Right cardiac atrium (tissue), 5 donors: ENCODE measurements around the gene E4F1. TPM values are rescaled to one million over a fixed set of nuclear protein-coding genes. Genes with fewer than 3 reads are reported as not detected.
"Not testable (repeated sequence)": the region's sequence is repeated elsewhere in the genome, so short reads cannot be mapped to it uniquely, and the experiment has no call there.

Experiments used
- ATAC-seq, 2 donors: fragments of 200-7000 bp; cut with Tn5 transposase; one replicate each; pipeline versions ENCODE4 v1.8.0 to v1.9.1; 2020; ENCODE audit warnings: moderate library complexity in 2 of 2, mild to moderate bottlenecking in 1 of 2
- DNase-seq, 3 donors: peaks; one replicate each; pipeline ENCODE4 v3.0.0-alpha.2; 2020
- H3K27ac ChIP-seq: one replicate; pipeline ENCODE4 v1.5.1; 2013; ENCODE audit warnings: mild to moderate bottlenecking, low read length, control low read depth, moderate library complexity
- H3K27me3 ChIP-seq: one replicate; pipeline ENCODE4 v1.6.1; 2013; ENCODE audit not compliant: control insufficient read depth, insufficient read depth
- H3K4me1 ChIP-seq: one replicate; pipeline ENCODE4 v1.6.1; 2013; ENCODE audit warnings: low read length; ENCODE audit not compliant: control insufficient read depth, insufficient read depth
- H3K4me3 ChIP-seq: one replicate; pipeline ENCODE4 v1.5.1; 2013; ENCODE audit warnings: low read length, control low read depth
- H3K9me3 ChIP-seq: one replicate; pipeline ENCODE4 v1.6.1; 2013; ENCODE audit warnings: low read length; ENCODE audit not compliant: control insufficient read depth
- whole genome bisulfite sequencing: extraction: QIAGEN DNeasy Blood & Tissue Kit; methylation state at CpG from one replicate; pipeline ENCODE4 v1.1.7; 2013; 5-methylcytosine and 5-hydroxymethylcytosine counted together
- intact Hi-C, 4 donors: fragments of 100-400 bp; cut with DNase I; formaldehyde crosslinking; loops; one replicate each; pipeline versions ENCODE4 v1.11.0 to v1.14.0; 2022 to 2023
- polyA plus RNA-seq: library from polyadenylated mRNA; stranded (reverse); fragments of 200-250 nt; gene quantifications from one replicate; pipeline ENCODE4 v1.2.3, GENCODE V29; 2013
- total RNA-seq, 4 donors: library from RNA; stranded (reverse); fragmentation: NEBNext Ultra II Directional; extraction: Animal tissue kit (Norgen Biotek cat#: 25700); gene quantifications; one replicate each; pipeline ENCODE4 v1.2.1, GENCODE V29; 2021
- donor health status: healthy with polysubstance abuse.
- donor health status: DM: no; HTN: yes; CAD: no.
- donor health status: DM: no; HTN: no; CAD: no.
- donor health status: DM: no; HTN: yes; CAD: no; lungs with severe emphysema.
- donor health status: DM: yes; HTN: yes; CAD: no.

Gene E4F1
- total and polyA plus RNA-seq, 5 donors = 11.8 to 16.1 (median 13.8) TPM

DNA sequence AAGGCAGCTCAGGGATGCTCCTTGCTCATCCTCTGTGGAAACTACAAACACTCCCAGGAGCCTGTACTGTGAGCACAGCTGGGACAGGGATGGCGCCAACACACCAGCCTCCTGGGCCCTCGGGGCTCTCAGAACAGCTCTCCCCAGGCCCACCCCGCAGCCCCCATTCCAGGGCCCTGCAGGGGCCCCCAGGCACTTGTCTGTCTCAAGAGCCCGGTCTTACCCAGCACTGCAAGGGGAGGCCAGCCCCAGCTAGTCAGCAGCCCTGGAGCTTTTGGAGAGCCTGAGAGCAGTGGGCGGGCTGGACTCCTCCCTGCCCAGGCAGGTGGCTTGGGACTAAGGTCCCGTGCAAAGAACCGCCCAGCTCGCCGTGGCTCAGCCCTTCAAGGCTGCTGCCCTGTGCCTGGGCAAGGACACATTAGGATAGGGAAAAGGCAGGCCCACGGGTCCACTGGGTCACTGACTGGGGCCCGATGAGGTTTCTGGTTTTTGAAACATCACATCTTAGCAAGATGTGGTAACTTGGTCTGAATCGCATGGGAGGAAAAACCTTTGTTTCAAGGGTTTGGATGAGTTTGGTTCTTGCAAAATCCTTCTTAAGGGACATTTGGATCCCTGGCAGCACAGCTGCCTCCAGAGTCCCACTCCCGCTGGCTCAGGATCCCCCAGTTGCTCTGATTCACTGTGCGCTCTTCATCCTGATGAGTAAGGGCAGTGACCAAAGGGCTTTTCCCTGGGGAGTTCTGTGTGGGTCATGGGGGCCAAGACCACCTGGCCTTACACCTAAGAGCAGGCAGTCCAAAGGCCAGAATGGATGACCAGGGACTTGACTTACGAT, 15.7 kb downstream of the E4F1 start:
- Histone ChIP-seq H3K27me3 (no peaks in the 10 kb centered on the region), H3K4me3 (no peak overlapping the region), H3K9me3 (no peaks in the 10 kb centered on the region), H3K4me1 (peaks cover 3% of the 10 kb centered on the region), H3K27ac (no peak overlapping the region)
- intact Hi-C loops = no loop called here
- ATAC-seq = peak in 1 of 2 donors; percentile 1
- peak in 1 of 3 donors; percentile 34 for DNase-seq
- 79% methylated on average over 15 of the region's 15 CpGs for WGBS

GRCh38 chr16:2240331-2240730, 16.9 kb downstream of the E4F1 start:
- H3K9me3 ChIP-seq, H3K4me1 ChIP-seq, H3K27me3 ChIP-seq, ATAC-seq, DNase-seq, H3K27ac ChIP-seq, intact Hi-C loops, H3K4me3 ChIP-seq: not testable (repeated sequence)
- WGBS = 67% methylated on average over 9 of the region's 9 CpGs

DNA sequence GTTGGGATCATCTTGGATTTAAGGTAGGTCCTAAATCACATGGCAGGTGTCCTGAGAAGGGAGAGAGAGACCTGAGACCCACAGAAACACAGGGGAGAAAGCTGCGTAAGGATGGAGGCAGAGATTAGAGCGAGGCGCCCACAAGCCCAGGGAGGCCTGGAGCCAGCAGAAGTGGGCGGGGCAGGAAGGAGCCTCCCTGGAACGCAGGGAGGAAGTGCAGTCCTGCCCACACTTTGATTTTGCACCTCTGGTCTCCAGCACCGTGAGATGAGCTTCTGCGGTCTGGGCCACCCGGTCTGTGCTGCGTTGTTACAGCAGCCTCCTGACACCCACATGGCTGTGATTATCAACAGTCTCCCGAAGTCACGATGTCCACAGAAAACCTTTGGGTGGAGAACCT, 19.2 kb downstream of the E4F1 start:
- Histone ChIP-seq H3K27ac (no peak overlapping the region), H3K4me1 (no peaks in the 10 kb centered on the region), H3K4me3 (no peak overlapping the region), H3K9me3 (no peaks in the 10 kb centered on the region), H3K27me3 (no peaks in the 10 kb centered on the region)
- WGBS = 71% methylated on average over 11 of the region's 11 CpGs
- intact Hi-C loops = no loop called here
- DNase-seq (peak in 1 of 3 donors; percentile 47), ATAC-seq (no peak)

DNA sequence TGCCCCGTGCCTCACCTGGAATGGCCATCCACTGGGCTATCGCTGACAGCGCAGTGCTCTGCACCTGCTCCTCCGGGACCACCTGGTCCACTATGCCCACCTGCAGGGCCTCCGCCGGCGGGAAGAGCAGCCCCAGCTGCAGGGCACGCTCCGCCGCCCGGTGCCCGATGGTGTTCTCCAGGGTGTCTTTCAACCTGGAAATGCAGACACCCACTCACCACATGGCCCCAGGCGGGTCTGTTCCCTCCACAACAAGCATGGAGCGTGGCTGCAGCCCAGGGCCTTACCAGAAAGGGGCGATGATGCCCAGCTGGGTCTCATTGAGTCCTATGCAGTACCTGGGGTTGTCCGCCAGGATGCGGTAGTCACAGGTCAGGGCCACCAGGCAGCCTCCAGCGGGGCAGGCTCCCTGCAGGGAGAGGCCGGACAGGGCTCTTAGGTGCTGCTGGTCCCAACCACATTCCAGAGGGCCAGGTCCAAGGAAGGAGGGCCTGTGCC, 19.7 kb downstream of the E4F1 start:
- ATAC-seq (no peak), DNase-seq (peak; percentile 11 to 42 (median 18))
- H3K27ac ChIP-seq = no peak overlapping the region
- WGBS = 93% methylated on average over 19 of the region's 19 CpGs
- intact Hi-C loops = no loop called here
- no peaks in the 10 kb centered on the region for H3K4me1 ChIP-seq
- H3K9me3 ChIP-seq = no peaks in the 10 kb centered on the region
- H3K27me3 ChIP-seq = no peaks in the 10 kb centered on the region
- no peak overlapping the region for H3K4me3 ChIP-seq

DNA sequence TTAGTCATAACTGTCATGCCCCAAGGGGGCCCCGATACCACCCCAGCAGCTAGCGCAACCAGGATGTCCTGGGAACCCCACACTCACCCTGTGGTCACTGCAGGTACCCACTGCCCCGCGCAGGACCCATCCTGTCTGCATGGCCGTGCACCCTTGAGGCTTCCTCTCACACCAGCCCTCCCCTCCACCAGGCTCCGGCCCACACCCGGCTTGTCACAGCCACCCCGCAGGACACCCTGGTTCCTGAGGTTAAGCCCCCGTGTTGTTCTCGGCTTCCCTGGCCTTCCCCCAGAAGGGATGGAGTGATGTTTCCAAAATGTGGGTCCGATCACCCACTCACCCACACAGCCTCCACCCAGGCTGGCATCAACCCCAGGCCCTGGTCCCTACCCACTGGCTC, 20.4 kb downstream of the E4F1 start:
- Histone ChIP-seq H3K4me3 (no peak overlapping the region), H3K27ac (no peak overlapping the region), H3K9me3 (no peaks in the 10 kb centered on the region), H3K4me1 (no peaks in the 10 kb centered on the region), H3K27me3 (no peaks in the 10 kb centered on the region)
- DNase-seq = peak; percentile 13 to 42 (median 17)
- ATAC-seq = peak; percentile 4 to 7
- intact Hi-C loops = no loop called here
- 96% methylated on average over 11 of the region's 11 CpGs for WGBS

DNA sequence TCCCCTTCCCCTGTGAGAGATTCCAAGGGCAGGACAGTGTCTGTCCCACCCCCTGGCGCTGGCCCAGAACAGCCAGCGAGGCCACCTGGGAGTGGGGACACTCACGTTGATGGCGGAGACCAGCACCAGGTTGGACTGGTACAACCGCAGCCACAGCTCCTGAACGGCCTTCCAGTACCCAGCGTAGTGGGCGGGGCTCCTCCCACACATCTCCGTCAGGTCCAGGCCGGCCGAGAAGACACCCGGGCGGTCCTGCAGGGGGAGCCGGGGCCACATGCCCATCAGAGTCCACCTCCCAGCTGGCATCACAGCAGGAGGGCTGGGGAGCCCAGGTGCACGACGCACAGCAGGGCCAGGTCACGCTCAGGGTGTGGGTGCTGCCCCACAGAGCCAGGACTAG, 20.9 kb downstream of the E4F1 start:
- Histone ChIP-seq H3K27me3 (no peaks in the 10 kb centered on the region), H3K4me1 (no peaks in the 10 kb centered on the region), H3K27ac (no peak overlapping the region), H3K4me3 (no peak overlapping the region), H3K9me3 (no peaks in the 10 kb centered on the region)
- WGBS = 74% methylated on average over 17 of the region's 17 CpGs
- peak; percentile 4 to 6 for ATAC-seq
- peak; percentile 11 to 61 (median 61) for DNase-seq
- intact Hi-C loops = no loop called here

DNA sequence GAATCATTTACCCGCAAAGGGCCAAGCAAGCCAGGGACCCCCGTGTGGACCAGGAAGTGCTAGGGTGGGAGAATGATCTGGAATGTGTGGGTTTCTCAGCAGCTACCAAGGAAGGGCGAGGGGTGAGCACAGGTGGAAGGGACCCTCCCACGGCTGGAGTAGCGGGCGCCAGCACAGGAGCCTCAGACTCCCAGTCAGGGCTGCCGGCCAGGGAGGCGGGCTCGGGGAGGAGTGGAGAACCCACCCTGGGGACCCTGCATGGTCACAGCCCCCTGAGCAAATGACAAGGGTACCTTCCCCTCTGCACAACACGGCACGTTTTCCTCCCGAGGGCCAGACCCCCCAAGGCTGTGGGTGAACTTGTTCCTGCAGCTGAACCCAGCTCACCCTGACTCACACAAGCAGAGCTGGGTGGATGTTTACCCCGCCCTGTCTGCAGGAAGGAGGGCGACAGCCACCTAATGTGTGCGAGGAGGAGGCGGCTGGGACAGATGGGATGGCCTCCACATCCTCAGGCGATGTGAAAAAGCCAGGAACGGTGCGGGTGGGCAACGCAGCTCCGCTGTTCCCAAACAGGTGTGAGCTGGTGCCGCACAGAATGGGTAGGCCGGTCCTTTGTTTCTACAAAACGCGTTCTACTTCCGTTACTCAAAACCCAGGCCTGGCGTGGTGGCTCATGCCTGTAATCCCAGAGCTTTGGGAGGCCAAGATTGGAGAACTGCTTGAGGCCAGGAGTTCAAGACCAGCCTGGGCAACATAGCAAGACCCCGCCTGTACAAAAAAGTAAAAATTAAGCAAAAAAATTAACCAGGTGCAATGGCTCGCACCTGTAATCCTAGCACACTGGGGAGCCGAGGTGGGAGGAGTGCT, 21.8 kb downstream of the E4F1 start:
- H3K4me3 ChIP-seq = no peak overlapping the region

DNA sequence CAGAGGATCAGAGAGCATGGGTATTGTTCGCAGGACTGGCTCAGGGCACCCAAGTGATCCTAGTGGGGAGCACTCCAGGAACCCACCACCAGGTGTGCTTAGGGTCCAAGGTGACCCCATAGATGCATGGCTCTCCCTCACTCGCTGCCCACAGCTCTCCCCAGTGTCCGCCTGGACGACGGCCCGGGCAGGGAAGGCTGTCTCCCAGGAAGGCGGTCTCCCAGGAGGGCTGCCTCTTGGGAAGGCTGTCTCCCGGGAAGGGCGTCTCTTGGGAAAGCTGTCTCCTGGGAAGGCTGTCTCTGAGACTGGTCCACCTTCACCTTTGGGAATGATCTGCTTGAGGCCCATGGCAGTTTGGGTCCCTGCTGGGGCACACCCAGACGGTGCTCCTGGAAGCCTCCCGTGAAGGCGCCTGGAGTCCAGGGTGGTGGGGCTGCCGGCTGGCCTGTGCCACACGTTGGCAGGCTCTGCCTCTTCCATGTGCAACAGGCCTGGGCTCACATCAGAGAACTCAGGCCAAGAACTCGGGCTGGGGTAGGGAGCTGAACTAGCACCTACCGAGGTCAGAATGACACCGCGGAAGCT, 23.0 kb downstream of the E4F1 start:
- intact Hi-C loops = no loop called here
- Histone ChIP-seq H3K4me3 (no peak overlapping the region), H3K27ac (no peak overlapping the region), H3K27me3 (no peaks in the 10 kb centered on the region), H3K4me1 (peaks cover 3% of the 10 kb centered on the region), H3K9me3 (no peaks in the 10 kb centered on the region)
- 87% methylated on average over 18 of the region's 18 CpGs for WGBS
- ATAC-seq (no peak), DNase-seq (peak in 2 of 3 donors; percentile 4 to 49)

More for the DNA sequence above, 21.8 kb downstream of the E4F1 start:
- WGBS = 94% methylated on average over 30 of the region's 30 CpGs
- H3K27me3 ChIP-seq = no peaks in the 10 kb centered on the region
- DNase-seq (peak; percentile 7 to 52 (median 28)), ATAC-seq (no peak)
- intact Hi-C loops = no loop called here
- no peaks in the 10 kb centered on the region for H3K9me3 ChIP-seq
- H3K4me1 ChIP-seq = no peaks in the 10 kb centered on the region
- H3K27ac ChIP-seq = no peak overlapping the region

GRCh38 chr16:2250652-2251295, 27.4 kb downstream of the E4F1 start:
- DNase-seq = peak in 1 of 3 donors; percentile 61
- H3K4me1 ChIP-seq = peaks cover 3% of the 10 kb centered on the region
- 3% methylated on average over 35 of the region's 35 CpGs for WGBS
- ATAC-seq = no peak
- intact Hi-C loops = no loop called here
- H3K27ac ChIP-seq = peak overlapping the region; percentile 89
- peak overlapping the region; percentile 92 for H3K4me3 ChIP-seq
- no peaks in the 10 kb centered on the region for H3K9me3 ChIP-seq
- H3K27me3 ChIP-seq = no peaks in the 10 kb centered on the region

- Histone ChIP-seq H3K9me3 (no peaks in the 10 kb centered on the region), H3K4me1 (peaks cover 3% of the 10 kb centered on the region), H3K27me3 (no peaks in the 10 kb centered on the region), H3K4me3 (peak within 1 kb of the TSS; percentile 92), H3K27ac (peak within 1 kb of the TSS; percentile 89)
- DNase-seq (peak; percentile 98 to 99 (median 99)), ATAC-seq (peak; percentile 97 to 99)
- WGBS = 1% methylated on average over 88 of the region's 88 CpGs
- intact Hi-C loops = no loop called here
Measured at GRCh38 chr16:2251296-2252111, 28.1 kb downstream of the E4F1 start, which contains the start of gene ECI1. Gene ECI1 (minus strand): TSS chr16:2251587. CDS start chr16:2251566, 21 bp downstream.
